Stimulated activated CD4-positive, alpha-beta T cell treated with anti-CD3 and anti-CD28 coated beads, Interleukin-1b, Interleukin-23, amount 100 ng/mL, for 1 hour (primary cell): ENCODE data around the gene SPECC1L.

ENCODE experiments used
- DNase-seq, 2 donors: peaks; one replicate each; pipeline ENCODE4 v3.0.0-alpha.2; 2020; ENCODE audit warnings: low read depth in 2 of 2

The SPECC1L gene

DNA sequence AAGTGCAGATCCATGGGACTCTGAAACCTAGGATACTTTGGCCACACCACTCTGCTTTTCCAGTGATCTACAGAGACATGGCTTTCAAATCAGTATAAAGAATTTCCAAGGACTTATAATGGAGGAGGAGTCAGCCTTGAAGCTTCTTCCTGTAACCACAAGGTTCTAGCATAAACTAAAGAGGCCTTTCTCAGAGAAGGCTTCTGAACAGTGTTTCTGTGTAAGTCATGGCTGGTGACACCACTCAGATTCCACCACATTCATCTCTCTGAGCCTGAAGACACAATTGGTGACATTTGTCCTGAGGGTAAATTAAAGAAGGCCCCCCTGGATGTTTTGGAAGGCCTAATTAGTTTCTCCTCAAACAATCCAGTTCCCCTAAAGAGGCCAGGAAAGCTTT, 127.8 kb downstream of the SPECC1L start:
- DNase-seq = no peak

DNA sequence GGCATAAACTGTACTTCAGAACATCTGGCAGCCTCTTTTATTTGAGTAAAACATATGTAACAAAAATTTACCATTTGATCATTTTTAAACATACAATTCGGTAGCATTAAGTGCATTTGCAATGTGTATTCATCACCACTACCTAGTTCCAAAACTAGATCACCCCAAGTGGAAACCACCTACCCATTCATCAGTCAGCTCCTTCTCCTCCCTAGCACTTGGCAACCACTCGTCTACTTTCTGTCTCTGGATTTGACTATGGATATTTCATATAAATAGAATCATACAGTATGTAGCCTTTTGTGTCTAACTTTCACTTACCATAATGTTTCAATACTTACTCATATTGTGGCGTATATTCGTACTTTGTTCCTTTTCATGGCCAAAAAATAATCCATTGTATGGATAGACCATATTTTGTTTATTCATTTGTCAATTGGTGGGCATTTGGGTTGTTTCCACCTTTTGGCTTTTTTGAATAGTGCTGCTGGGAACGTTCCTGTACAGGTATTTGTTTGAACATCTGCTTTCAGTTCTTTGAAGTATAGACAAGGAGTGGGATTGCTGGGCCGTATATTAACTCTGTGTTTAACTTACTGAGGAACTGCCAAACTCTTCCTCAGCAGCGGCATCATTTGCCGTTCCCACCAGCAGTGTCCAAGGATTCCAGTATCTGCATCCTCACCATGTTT, 129.5 kb downstream of the SPECC1L start:
- no peak for DNase-seq

DNA sequence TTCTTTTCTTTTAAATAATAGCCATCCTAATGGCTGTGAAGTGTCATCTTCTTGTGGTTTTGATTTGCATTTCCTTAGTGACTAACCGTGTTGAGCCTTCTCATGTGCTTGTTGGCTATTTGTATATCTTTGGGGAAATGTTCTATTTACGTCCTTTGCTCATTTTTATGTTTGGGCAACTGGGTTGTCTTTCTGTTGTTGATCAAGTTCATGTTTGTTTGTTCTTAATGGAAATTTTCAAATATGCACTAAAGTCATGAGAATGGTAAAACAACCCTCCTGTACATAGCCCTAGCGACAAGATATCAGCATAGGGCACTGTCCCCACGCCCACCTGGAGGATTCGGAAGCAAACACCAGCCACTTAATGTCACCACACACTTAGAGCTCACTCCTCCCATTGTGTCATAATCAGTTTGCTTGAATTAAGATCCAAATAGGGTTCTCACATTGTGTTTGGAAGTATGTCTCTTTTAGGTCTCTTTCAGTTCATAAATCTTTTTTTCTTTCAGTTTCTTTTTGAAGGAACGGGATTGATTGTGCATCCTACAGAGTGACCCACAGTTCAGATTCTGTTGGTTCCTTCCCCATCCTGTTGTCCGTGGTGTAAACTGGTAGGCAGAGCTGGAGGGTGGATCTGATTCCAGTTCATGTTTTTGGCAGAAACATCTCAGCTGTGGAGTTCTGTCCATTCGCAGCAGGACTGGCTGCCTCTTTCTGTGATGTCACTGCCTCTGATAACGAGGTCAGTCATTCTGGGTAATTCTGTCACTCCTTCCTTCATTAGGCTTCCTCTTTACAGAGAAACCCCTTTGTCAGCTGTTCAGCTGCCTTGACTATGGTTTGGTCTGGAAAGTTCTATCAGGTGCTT, 130.3 kb downstream of the SPECC1L start:
- DNase-seq = no peak

DNA sequence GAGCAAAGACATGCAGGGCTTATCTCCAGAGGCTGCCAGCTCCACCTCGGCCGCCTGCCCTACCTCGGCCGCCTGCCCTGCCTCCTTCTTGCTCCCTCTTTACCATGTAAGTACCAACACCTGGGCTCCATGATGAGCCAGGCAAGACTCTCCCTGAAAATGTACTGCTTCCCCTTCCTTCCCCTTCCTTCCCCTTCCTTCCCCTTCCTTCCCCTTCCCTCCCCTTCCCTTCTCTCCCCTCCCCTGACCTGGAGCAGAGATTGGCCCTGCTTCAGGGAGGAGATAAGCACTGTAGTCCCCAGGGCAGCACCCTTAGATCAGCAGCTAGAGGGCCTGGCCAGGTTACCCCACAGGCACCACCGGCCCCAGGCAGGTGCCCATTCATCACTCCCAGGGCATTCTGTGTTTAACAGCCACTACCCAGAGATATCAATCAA, 131.3 kb downstream of the SPECC1L start:
- DNase-seq = no peak

DNA sequence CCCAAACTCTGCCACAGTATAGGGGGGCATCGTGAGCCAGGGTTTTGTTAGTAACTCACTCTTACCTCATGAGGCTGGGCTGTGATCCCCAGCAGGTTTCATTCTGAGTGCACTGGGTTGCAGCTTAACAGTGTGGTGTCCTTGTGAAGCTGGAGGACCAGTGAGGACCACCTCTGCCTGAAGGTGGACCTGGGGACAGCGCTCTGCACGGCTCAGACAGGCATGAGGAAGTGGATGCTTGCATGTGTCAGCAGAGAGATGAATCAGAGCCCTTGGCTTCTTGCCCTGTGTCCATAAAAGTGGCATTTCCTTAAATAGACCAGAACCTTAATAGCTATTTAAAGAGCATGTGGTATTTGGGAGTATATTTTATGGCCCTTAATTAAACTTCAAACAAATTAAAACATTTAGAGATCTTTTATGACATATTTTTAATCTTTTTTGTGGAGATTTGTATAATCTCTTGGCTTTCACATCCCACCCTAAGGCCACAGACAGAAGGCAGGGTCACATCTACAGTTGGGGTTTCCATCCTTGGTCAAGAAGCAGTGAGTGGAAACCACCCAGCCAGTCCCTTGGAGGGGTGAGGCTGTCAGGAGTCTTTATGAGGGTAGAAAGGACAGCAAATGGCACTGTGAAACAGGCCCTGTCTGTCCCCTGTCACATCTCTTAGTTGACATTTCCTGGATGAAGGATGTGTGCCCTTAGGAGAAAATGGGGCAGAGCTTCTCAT, 132.0 kb downstream of the SPECC1L start:
- no peak for DNase-seq

DNA sequence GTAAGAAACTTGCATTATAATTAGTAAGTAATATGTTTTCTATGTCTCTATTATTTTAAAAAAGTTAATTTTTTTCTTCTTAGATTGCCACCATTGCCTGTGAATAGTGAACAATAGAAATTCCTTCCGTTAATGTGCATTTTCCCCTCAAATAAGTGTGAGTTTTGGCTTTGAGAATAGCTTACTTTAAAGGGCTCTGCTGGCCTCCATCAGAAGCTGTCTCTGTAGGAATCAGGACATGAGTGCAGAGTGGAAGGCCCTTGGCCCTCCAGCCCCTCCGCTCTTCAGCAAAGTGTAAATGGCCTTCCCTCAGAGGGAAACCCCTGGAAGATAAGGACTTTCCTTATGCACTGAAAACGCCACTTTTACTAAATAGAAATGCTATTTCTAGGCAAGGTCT, 132.7 kb downstream of the SPECC1L start:
- no peak for DNase-seq

DNA sequence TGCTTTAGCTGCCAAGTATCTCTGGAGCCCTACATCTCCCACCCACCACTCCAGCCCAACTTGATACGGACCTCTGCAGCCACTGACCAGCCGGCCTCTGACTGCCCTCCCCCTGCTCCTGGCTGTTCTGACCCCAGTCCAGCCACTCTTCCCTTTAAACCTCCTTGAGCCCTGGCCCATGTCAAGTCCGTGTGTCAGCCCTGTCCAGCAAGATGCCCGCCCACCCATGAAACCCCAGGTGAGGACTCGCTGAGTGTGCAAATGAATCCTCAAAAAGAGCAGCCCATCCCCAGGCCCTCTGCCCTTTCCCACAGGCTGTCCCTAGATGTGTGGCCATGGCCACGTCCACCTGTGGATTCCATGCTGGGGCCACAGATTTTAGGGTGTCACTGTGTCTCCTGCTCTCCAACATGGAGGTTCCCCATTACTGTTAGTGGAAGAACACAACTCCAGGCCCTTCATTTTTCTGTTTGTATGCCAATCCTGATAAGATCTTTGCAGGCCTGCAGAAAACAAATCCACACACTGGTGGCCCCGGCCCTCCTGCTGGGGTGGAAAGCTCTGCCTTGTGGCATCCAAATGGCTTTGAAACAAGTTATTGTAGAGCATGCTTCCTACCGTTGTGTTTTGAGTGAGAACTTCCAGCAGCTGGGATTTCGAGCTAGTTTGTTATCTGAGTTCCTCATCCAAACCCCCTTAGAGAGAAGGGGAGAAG, 134.1 kb downstream of the SPECC1L start:
- no peak for DNase-seq

DNA sequence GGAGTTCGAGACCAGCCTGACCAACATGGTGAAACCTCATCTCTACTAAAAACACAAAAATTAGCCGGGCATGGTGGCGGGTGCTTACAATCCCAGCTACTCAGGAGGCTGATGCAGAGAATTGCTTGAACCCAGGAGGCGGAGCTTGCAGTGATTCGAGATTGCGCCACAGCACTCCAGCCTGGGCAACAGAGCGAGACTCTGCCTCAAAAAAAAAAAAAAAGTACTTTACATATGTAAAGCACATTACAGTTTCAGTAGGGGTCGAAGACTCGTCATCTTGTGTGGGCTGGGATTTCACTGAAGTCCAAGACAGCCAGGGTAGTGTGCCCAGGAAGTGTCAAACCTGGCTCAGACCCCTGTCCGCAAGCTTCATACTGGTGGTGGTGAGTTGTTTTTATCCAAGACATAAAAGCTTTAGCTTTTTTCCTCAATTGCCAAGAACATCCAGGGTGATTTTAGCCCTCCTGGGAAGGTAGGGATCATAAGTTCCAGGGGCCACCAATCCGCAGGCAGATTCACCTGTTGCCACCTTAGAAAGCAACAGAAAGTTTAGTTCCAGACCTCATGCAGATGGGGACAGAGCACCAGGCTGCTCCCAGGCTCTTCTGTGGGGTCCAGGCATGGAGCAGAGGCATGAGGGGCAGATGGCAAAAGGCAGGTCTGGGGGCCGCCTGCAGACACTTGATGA, 135.1 kb downstream of the SPECC1L start:
- no peak for DNase-seq

DNA sequence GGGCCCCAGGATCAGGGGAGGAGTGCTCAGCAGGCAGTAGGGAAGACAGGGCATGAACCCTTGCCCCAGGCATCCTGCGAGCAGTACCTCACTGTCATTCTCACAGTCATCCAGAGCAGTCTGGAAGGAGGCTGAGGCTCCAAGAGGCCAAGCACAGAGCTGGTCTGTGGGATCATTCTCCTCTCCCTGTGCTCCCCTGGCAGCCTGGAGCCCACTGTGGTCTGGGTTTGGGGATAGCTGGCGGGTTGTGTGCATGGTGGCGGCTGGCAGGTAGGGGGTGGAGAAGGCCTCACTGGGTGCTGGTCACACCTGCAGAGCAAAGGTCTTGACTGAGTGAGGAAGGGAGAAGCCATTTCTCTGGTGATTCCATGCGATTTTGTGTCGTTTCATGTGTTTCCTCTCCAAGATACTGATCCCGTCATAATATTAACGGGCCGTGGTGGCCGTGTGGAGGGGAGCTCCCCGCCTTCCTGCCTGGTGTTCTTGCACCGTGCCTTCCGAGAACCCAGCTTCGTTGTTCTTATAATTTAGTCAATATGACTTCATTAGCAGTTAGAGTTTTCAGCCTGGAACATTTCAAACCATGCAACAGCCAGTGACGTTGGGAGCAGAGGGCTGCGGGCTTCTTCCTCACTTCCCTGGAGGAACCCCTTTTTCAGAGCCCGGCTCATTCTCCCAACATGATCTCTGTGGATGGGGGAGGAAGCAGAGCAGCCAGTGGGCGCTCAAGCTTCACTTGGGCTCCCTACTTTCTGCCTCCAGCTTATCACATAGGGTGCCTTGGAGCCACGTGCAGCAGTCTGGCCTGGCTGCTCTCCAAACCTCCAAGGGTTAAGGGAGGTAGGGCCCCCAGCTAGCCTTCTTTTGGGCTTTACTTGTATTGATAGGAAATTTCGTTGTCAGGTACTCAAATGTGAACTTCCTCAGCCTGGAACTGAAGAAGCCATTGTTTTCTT, 136.0 kb downstream of the SPECC1L start:
- DNase-seq = no peak

DNA sequence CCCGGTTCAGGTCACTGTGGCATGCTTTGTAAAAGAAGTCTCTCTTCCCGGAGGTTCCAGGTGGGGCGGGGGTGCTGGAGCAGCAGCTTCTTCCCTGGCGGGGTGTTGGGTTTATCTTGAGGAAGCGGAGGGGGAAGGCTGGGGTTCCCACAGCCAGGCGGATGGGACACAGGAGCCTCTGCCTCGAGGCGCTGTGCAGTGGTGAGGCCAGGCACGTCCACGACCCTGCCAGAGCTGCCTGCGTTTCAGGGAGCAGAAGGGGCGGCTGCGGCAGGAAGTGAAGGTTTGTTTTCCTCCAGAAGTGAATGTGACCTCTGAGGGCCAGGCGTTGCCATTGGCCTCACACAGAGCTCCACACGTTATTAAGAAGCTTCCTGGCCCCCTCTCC, 136.6 kb downstream of the SPECC1L start:
- no peak for DNase-seq

DNA sequence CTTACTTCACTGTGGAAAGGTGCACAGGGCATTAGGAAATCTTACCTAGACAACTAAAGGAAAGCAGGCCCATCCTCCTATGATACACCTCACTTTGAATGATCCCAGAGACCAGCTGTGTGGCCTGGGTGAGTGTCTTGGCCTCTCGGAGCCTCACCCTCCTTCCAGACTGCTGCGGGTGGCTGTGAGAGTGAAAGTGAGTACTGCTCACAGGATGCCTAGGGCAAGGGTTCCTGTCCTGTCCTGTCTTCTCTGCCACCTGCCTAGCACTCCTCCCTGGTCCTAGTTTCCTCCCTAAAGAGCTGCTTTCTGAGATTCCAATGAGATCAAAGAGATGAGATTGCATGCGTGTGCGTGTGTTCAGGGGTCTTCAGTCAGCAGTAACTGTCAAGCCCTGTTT, 137.3 kb downstream of the SPECC1L start:
- DNase-seq = no peak

DNA sequence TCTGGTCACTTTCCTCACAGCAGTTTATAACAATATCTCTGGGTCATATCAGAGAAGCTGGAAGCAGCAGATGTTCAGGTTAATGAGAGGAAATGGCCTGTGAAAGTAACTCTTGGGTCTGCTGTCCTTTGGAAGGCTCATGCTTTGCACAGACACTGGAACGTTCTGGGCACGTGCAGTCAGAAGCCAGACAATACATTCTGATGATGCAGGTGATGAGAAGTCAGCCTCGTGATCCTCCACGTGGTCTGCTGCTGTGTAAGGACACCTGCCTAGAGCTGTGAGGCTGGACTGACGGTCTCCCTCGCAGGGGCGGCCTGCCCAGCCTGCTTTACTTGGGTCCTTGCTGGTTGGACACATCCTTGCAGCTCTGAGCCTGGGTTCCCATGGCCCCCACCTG, 138.0 kb downstream of the SPECC1L start:
- DNase-seq = no peak

DNA sequence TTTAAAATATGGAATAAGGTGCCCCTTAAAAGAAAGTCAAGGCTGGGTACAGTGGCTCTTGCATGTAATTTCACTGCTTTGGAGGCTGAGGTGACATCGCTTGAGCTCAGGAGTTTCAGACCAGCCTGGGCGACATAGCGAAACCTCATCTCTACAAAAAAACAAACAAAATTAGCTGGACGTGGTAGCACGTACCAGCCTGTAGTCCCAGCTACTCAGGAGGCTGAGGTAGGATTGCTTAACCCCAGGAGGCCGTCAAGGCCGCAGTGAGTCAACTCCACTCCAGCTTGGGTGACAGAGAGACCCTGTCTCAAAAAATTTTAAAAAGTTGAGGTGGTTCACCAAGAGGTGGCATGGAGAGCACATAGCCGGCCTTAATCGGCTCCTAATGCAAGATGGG, 139.1 kb downstream of the SPECC1L start:
- DNase-seq = no peak

DNA sequence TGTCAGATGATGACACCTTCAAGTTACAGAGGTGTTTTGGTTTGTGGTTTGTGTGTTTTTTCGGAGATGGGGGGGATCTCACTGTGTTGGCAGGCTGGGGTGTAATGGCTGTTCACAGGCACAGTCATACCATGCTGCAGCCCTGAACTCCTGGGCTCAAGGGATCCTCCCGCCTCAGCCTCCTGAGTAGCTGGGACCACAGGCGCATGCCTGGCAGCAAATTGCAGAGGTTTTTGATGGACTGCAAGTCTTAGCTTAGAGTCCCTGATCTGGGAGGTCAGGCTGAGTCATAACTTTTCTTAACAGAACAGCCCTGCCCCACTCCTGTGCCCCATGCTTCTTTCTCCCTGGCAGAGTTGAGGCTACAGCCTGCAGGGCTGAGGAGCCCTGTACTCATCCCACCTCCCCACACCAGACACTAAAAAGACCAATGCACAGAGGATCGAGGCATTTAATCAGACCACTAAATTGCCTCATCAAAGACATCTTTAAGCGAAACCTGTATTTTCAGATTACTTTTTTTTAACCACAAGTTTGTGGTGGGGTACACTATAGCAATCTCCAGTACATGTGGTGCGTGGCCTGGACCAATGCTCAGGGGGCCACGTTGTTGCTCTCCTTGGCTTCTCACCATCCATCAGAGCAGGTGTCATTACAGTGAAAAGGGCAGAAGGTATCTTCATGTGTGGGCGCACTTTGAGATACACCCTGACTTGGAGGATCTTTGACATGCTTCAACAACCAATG, 139.7 kb downstream of the SPECC1L start:
- no peak for DNase-seq

DNA sequence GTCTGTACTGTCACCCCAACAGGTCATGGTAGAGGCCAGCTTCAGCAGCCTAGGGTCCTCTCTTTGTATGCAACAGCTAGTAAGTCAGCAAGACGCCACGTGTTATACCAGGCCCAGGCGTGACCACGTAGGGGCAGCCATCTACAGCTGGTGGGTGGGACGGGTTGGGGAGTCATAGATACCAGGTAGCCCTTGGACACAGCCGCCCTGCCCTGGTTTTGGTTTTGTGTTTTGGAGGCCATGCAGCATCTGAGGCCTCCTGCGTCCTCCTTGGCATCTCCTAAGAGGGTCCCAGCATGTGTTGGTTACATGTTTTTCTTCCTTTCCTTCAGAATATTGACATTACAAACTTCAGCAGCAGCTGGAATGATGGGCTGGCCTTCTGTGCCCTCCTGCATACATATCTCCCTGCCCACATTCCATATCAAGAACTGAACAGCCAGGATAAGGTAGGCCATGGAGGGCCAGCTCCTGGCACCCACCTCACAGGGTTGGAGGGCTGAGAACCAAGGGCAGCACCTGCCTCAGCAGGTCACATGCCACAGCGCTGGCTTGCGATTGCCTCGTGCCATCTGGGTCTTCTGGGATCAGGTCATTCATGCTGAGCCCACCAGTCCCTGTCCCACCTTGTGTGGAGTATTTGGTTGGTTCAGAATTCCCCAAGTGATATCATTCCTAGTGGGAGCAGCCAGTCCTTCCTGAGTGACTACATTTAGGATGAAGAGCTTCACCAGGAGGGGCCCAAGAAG, 140.8 kb downstream of the SPECC1L start:
- no peak for DNase-seq

DNA sequence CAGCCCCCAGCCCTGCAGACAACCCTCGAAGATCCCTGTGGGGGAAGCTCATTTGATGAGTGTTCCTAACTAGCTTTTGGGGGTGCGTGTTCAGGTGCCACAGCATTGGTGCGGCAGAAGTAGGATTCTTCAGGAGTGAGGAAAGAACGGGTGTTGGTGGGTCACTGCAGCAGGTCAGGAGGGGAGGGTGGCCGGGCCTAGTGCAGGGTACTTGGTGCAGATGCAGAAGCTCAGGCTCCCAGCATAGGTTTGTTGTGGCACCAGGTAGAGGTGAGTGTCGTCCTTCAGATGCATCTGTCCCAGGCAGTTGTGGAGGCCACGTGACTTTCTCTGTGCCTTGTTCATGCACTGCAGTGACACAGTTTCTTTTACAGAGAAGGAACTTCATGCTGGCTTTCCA, 141.6 kb downstream of the SPECC1L start:
- no peak for DNase-seq

DNA sequence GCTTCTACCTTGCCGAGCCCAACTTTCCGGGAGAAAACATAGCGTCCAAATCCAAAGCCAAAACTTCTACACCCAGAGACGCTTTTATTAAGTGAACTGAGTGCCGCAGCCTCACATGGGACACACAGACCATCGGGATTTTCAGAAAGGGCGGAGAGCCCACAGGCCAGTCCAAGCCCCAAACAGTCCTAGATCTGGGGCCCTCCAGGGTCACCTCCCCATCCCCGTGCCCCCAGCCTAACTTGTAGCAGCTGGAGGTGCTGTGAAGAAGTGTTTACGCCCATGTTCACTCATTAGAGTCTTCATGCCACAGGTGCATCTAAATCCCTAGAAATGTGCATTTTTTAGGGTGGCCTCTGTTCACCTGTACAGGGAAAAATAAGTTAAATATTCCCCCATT, 142.6 kb downstream of the SPECC1L start:
- no peak for DNase-seq

DNA sequence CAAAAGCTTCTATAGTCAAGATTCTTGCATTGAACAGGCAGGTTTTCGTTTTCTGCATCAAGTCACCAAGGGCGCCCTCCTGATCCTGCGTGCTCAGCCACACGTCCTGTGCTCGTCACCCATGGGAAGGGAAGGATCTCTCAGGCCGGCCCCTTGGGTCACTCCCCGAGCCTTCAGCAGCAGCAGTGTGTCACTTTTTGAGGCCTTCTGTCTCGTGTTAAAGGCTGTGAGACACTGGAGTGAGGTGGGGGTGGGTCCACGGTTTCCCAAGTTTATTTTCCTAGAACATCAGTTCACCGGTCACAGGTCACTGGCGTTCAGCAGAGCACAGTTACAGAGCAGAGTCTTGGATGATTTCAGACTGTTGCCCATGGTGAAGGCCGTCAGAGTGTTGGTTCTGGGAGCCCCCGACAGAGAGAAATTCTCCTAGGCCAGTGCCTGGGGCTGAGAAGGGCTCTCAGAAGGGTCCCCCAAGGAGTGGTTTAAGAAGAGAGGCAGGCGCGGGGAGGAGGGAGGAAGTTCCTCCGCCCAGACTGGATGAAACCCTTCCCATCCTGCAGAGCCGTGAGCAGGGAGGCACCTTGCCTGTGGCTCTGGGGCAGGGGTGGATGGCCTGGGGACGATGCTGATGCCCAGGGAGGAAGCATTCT, 143.2 kb downstream of the SPECC1L start:
- DNase-seq = no peak
